A549 treated with CpdA at 1 μM for 4 hours (cell line): ENCODE measurements around the gene BRI3. TPM values are rescaled to one million over a fixed set of nuclear protein-coding genes. Genes with fewer than 3 reads are reported as not detected.

Experiments
- total RNA-seq: library from RNA; stranded (reverse); fragments of 200-300 nt; extraction: Qiagen RNA extraction; gene quantifications from 5 replicates; pipeline ENCODE4 v1.2.3, GENCODE V29; 2022; ENCODE audit warnings: low read depth

Gene BRI3, protein sequence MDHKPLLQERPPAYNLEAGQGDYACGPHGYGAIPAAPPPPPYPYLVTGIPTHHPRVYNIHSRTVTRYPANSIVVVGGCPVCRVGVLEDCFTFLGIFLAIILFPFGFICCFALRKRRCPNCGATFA
- total RNA-seq, result 94.5 to 188 TPM (median 154 TPM) in 5 replicates

GRCh38 chr7:98280791-98281756, at the start of gene BRI3:
Gene BRI3 (plus strand): TSS chr7:98281686. CDS start chr7:98281796, 110 bp downstream.

GRCh38 chr7:98251601-98252424, 29.7 kb upstream of the BRI3 start, which contains the start of gene TECPR1:
Gene TECPR1 (minus strand): TSS chr7:98252232. CDS start chr7:98246146, 6,086 bp downstream.

Other genes starting within 250 kb of the BRI3 start
- 9.0 to 13.4 TPM (median 10.7 TPM) in 5 replicates for gene LMTK2, start 174.8 kb upstream of the BRI3 start, total RNA-seq
- gene BHLHA15, start 70.2 kb upstream of the BRI3 start, total RNA-seq, result 0.41 to 0.81 TPM (median 0.52 TPM) in 4 of 5 replicates, not detected in the other
- 6.5 to 12.1 TPM (median 8.6 TPM) in 5 replicates for gene TECPR1, start 29.5 kb upstream of the BRI3 start, total RNA-seq
- gene BAIAP2L1, start 119.4 kb downstream of the BRI3 start, total RNA-seq, result 50.8 to 56.2 TPM (median 55.3 TPM) in 5 replicates